ENCODE measurements around the gene ACE2.
"Not testable (repeated sequence)": the region's sequence is repeated elsewhere in the genome, so short reads cannot be mapped to it uniquely, and the experiment has no call there.

Gene ACE2

GRCh38 chrX:15600745-15601144, at the start of gene ACE2:
TSS of gene ACE2 (minus strand) at chrX:15600960. CDS start at chrX:15600911, 49 bp downstream.
- DNase-seq (ENCODE audit: low read depth): no peak

- not testable (repeated sequence) for DNase-seq (ENCODE audit: low read depth)
These were observed 46.8 kb upstream of the ACE2 start for GRCh38 chrX:15647510-15647909.

DNA sequence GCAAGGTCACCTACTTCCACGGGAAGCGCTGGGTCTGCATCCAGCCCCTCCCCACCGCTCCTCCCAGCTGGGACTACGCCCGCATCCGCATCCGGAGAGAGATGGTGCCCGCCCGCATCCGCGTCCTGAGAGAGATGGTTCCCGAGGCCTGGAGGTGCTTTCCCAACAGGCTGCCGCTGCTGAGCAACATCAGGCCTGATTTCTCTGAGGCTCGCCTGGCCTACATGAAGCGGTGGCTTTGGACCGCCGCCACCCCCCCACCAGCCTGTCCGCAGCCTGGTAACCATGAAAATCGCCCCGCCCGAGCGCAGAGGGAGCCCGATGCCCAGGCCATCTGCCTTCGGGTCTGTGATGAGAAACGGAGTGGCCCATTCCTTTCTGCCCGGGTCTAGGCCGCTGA, 45.8 kb upstream of the ACE2 start:
- no peak for DNase-seq (ENCODE audit: low read depth)

- DNase-seq (ENCODE audit: low read depth): no peak
These were observed 45.3 kb upstream of the ACE2 start for GRCh38 chrX:15646031-15646430.

- DNase-seq (ENCODE audit: low read depth): no peak
These were observed 44.5 kb upstream of the ACE2 start for GRCh38 chrX:15645266-15645665.

- DNase-seq (ENCODE audit: low read depth): no peak
These were observed 43.8 kb upstream of the ACE2 start for GRCh38 chrX:15644560-15644872.

GRCh38 chrX:15643786-15644559, 43.2 kb upstream of the ACE2 start:
- no peak for DNase-seq (ENCODE audit: low read depth)

DNA sequence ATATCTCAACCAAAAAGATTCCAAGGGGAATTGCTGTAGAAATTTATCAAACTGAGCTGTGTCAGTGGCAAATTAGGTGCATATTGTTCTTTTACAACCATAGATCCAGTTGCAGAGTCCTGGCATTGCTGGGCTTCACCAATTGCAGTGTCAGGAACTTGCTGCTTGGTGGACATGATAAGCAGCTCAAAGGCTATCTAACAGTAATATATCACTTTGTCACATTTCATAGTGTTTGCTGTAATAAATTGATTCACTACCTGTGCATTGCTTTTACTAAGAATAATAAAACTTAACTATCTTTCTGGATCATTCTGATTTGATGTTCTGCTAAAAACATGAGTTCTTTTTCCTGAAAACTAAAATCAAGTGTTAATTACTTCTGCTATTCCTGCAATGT, 30.9 kb upstream of the ACE2 start:
- DNase-seq (ENCODE audit: low read depth): no peak

DNA sequence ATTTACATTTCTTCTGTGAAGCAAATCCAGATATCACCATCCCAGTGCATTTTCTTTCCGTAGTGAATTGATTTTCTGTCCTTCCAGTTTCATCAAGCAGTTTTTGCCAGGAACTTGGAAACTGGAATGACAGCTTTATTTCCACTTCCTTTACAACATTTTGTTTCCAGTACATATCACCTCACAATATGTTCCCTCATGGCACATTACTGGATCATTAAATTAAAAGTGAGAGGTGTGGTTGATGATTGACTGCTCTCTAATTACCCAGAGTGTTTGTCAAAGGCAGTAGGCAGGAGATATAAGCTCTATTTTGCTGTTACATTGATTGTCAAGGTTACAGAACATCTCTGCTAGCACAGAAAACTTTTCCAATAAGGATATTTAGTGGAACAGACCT, 22.3 kb upstream of the ACE2 start:
- DNase-seq (ENCODE audit: low read depth): no peak

GRCh38 chrX:15619053-15619755, 18.4 kb upstream of the ACE2 start:
- no peak for DNase-seq (ENCODE audit: low read depth)

DNA sequence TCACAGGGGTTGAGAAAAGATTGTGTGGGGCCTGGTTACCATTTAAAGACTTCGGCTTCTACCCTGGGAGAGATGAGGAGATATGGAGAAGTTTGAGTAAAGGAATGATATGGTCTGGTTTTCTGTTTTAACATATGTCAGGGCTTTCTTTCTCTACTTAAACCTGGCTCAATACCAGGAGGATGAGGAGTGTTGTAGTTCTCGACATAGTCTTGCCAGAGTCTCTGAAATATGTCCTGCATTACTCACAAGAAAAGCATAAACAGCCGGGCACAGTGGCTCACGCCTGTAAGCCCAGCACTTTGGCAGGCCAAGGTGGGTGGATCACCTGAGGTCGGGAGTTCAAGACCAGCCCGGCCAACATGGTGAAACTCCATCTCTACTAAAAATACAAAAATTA, 16.4 kb upstream of the ACE2 start:
- no peak for DNase-seq (ENCODE audit: low read depth)

DNA sequence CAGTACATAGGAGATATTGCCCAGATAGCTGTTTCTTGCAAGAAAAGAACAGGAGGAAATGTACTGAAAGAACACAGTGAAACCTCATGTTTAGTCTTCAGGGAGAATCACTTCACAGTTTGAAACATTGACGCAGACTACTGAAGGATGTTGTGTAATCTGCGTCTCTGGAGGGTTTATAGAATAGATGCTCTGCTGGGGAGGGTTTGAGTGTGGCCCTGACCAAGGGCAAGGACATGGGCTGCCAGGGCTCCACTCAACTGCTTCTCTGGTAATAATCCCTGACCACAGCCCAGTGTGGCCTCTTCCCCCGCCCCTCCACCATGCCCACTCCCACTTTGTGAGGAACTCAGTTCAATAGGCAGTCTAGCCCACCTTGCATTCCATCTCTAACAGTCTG, 15.8 kb upstream of the ACE2 start:
- no peak for DNase-seq (ENCODE audit: low read depth)

DNA sequence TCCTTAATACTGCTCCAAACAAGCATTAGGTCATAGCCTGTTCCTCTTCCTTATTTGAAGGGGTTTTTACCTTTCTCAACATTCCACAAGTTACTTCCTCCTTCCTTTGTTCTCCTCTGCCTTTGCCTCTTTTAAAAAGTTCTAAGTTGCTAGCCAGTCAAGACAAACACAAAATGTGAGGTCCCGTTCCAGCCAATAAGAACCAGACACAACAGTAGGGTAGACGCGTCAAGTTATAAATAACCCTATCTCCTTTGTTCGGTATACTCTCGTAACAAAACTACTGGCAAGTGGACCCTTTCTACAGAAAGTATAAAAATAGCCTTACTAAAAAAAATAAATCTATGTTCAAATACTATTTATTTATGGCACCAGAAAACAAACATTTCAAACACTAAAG, 6.3 kb upstream of the ACE2 start:
- no peak for DNase-seq (ENCODE audit: low read depth)

DNA sequence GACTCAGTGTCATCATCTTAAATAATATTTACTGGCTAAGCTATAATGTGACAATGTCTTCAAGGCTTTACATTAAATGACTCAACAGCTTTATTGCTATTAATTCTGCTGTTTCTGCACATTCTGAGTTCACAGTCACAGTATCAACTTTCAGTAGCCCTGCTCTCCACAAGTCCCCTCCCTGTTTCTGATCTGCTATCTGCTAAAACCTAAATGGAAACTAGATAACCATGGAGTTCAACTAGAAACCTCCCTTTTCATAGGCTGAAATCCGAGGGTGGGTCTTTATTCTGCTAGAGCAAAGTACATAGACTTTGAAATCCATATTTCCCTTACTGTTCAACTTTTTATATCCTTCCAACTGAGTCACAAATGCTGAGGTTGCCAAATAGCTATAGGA, 5.4 kb upstream of the ACE2 start:
- no peak for DNase-seq (ENCODE audit: low read depth)

DNA sequence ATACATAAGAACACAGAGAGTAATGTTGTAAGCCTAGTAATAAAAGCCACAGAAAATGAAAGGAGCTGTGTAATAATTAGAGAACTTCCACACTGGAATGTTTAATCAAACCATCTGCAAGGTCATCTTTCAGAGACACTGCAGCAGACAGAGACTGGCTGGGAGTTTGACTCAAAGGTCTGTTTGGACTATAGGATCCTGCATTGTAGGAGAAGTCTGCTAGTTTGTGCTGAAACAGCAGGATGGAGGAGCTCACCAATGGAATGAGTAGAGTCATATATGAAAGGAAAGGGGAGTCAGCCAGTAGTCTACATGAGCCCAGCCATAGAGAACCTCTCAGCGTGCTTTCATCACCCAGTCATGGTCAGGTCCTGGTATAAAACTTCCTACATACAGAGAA, 4.5 kb upstream of the ACE2 start:
- DNase-seq (ENCODE audit: low read depth): no peak

- DNase-seq (ENCODE audit: low read depth): no peak
These were observed 2.0 kb upstream of the ACE2 start for GRCh38 chrX:15602761-15603160.

DNA sequence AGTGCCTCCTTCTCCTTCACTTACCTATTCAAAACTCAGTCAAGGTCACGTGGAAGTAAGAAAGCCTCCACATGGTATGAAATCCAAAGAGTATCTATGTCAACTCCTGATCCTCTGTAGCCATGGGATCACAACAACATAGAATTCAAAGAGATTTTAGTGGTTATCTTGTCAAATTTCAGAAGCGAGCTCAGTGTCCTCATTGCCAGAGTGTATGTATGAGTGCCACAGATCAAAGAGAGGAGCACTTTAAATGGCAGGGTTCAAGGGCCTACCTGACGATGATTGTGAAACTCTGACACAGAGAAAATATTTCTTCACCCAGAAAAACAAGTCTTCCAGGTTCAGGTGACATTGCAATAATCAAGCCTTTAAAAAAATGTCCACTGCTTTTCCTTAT, 1.2 kb upstream of the ACE2 start:
- no peak for DNase-seq (ENCODE audit: low read depth)

- no peak for DNase-seq (ENCODE audit: low read depth)
These were observed 711 bp downstream of the ACE2 start for GRCh38 chrX:15600049-15600448.

DNA sequence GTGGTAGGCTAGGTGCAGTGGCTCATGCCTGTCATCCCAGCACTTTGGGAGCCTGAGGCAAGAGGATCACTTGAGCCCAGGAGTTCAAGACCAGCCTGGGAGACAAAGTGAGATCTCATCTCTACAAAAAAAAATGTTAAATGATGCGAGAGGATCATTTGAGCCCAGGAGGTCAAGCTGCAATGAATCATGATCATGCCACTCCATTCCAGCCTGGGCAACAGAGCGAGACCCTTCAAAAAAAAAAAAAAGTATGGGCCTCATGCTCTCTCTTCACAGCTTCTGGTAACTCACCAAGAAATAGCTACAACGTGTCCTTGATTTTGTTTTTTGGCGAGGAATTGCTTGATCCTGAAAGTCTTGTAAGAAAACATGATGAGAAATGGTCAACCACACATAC, 1.3 kb downstream of the ACE2 start:
- no peak for DNase-seq (ENCODE audit: low read depth)

GRCh38 chrX:15598026-15598425, 2.7 kb downstream of the ACE2 start:
- DNase-seq (ENCODE audit: low read depth): no peak

DNA sequence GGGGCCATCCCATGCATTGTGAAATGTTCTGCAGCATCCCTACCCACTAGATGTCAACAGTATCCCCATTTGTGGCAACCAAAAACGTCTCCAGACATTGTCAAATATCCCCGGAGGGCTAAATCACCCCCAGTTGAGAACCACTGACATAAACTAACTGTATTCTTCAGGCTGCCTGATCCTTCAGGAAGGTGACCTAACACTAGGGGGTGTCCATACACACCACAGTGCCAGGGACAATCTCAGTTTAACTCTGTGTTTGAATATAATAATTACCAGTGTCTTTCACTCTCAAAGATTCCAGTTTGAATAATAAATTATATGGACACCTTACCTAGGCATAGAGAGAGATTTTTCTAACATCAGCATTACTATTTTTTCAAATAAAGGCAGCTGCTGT, 6.4 kb downstream of the ACE2 start:
- DNase-seq (ENCODE audit: low read depth): no peak

GRCh38 chrX:15579778-15580747, 20.7 kb downstream of the ACE2 start:
- no peak for DNase-seq (ENCODE audit: low read depth)

- no peak for DNase-seq (ENCODE audit: low read depth)
These were observed 24.7 kb downstream of the ACE2 start for GRCh38 chrX:15576019-15576418.
